A549 (cell line): ENCODE measurements around the gene FUT8. TPM values are rescaled to one million over a fixed set of nuclear protein-coding genes. Genes with fewer than 3 reads are reported as not detected.

Experiments
- ATAC-seq, 2 experiments: fragments of 200-7000 bp in 1 of 2; fragments of >200 bp in 1 of 2; cut with Nextera tagmentation in 1 of 2; cut with Tn5 transposase in 1 of 2; 3 replicates each; pipeline versions ENCODE4 v1.8.0 to v1.9.1; 2018 to 2020; ENCODE audit warnings: mild to moderate bottlenecking in 1 of 2, moderate library complexity in 1 of 2
- CTCF ChIA-PET: fragments of 300-600 bp; sonication (Branson Sonifier 250); formaldehyde crosslinking; extraction: SDS; loops from one replicate; lab custom pipeline; 2021; ENCODE audit warnings: antibody characterized with exemption, inconsistent platforms; lab: Yijun Ruan, JAX
- POLR2A ChIA-PET: fragments of 350-600 bp; formaldehyde crosslinking; extraction: SDS; loops from one replicate; lab custom pipeline; 2021; ENCODE audit warnings: antibody characterized with exemption, inconsistent platforms; lab: Yijun Ruan, JAX
- DNase-seq, 2 experiments: peaks; one replicate each; pipeline versions ENCODE4 v3.0.0 to v3.0.0-alpha.2; 2011 to 2016; ENCODE audit warnings: low read depth in 1 of 2, low spot score in 1 of 2
- FAIRE-seq: peaks from 2 replicates; lab custom pipeline; 2011; peaks lifted over from hg19 to GRCh38; lab: Jason Lieb, UNC
- H3K27ac ChIP-seq, 2 experiments: fragments of >200 bp; sonication (Bioruptor Twin); formaldehyde crosslinking; 3 replicates each; pipeline ENCODE4 v1.5.1; 2016 to 2017
- H3K4me1 ChIP-seq: fragments of >200 bp; sonication (Bioruptor Twin); formaldehyde crosslinking; 3 replicates; pipeline ENCODE4 v1.6.1; 2016
- H3K4me2 ChIP-seq: fragments of >200 bp; sonication (Bioruptor Twin); formaldehyde crosslinking; 3 replicates; pipeline ENCODE4 v1.6.1; 2016
- H3K4me3 ChIP-seq: fragments of >200 bp; sonication (Bioruptor Twin); formaldehyde crosslinking; 3 replicates; pipeline ENCODE4 v1.5.1; 2016
- H3K9me3 ChIP-seq: fragments of >200 bp; sonication (Bioruptor Twin); formaldehyde crosslinking; 3 replicates; pipeline ENCODE4 v1.6.1; 2016
- BCL3 ChIP-seq: fragments of >200 bp; sonication (Bioruptor Twin); formaldehyde crosslinking; IDR thresholded peaks from 3 replicates; pipeline ENCODE4 v1.6.1; 2016
- CHD4 ChIP-seq: fragments of 200-600 bp; sonication (generic); IDR thresholded peaks from 2 replicates; pipeline ENCODE4 v1.6.1; 2016; ENCODE audit warnings: antibody characterized with exemption, mild to moderate bottlenecking, borderline replicate concordance
- E2F6 ChIP-seq: IDR thresholded peaks from 2 replicates; pipeline ENCODE4 v1.6.1; 2012; ENCODE audit warnings: low read depth, borderline replicate concordance
- EP300 ChIP-seq, 2 experiments: fragments of >200 bp; sonication (Bioruptor Twin); formaldehyde crosslinking; IDR thresholded peaks; 2 replicates in 1 of 2; 3 replicates in 1 of 2; pipeline ENCODE4 v1.6.1; 2016 to 2017
- FOXS1 ChIP-seq: fragments of 250-450 bp; sonication (Bioruptor Pico); IDR thresholded peaks from 2 replicates; pipeline ENCODE4 v1.5.0; 2020; ENCODE audit warnings: mild to moderate bottlenecking, moderate library complexity
- HEYL ChIP-seq: fragments of 250-450 bp; sonication (Bioruptor Pico); IDR thresholded peaks from 2 replicates; pipeline ENCODE4 v1.8.0; 2021; ENCODE audit warnings: mild to moderate bottlenecking, moderate library complexity
- HMGXB4 ChIP-seq: fragments of 250-450 bp; sonication (Bioruptor Pico); IDR thresholded peaks from 2 replicates; pipeline ENCODE4 v1.5.0; 2021; ENCODE audit warnings: mild to moderate bottlenecking, moderate library complexity, borderline replicate concordance
- JUN ChIP-seq, 2 experiments: fragments of >200 bp; sonication (Bioruptor Twin); formaldehyde crosslinking; IDR thresholded peaks; 2 replicates in 1 of 2; 3 replicates in 1 of 2; pipeline ENCODE4 v1.6.1; 2016 to 2017
- KDM1A ChIP-seq: fragments of 200-600 bp; sonication (generic); IDR thresholded peaks from 2 replicates; pipeline ENCODE4 v1.6.1; 2016; ENCODE audit warnings: low read depth, mild to moderate bottlenecking
- KDM5A ChIP-seq: fragments of 200-600 bp; sonication (generic); IDR thresholded peaks from 2 replicates; pipeline ENCODE4 v1.6.1; 2016; ENCODE audit warnings: antibody characterized with exemption, mild to moderate bottlenecking
- MAX ChIP-seq: IDR thresholded peaks from 2 replicates; pipeline ENCODE4 v1.6.1; 2012
- MAZ ChIP-seq: fragments of 150-350 bp; IDR thresholded peaks from 2 replicates; pipeline ENCODE4 v1.6.1; 2014; ENCODE audit warnings: antibody characterized with exemption, low read depth, low read length, borderline replicate concordance
- NFE2L2 ChIP-seq: fragments of 150-350 bp; conservative IDR thresholded peaks from 2 replicates; pipeline ENCODE4 v1.6.1; 2014; ENCODE audit warnings: low read length
- NPAS2 ChIP-seq: fragments of 250-450 bp; sonication (Bioruptor Pico); IDR thresholded peaks from 2 replicates; pipeline ENCODE4 v1.8.0; 2022; ENCODE audit warnings: mild to moderate bottlenecking, moderate library complexity, borderline replicate concordance
- NR3C1 ChIP-seq: fragments of >200 bp; sonication (Bioruptor Twin); formaldehyde crosslinking; IDR thresholded peaks from 3 replicates; pipeline ENCODE4 v1.6.1; 2017
- PBX3 ChIP-seq: IDR thresholded peaks from 2 replicates; pipeline ENCODE4 v1.6.1; 2012
- PHF8 ChIP-seq: fragments of 200-600 bp; sonication (generic); IDR thresholded peaks from 2 replicates; pipeline ENCODE4 v1.6.1; 2016; ENCODE audit warnings: low read depth, mild to moderate bottlenecking, antibody characterized with exemption, moderate library complexity, borderline replicate concordance
- RAD21 ChIP-seq, 2 experiments: fragments of >200 bp in 1 of 2; sonication (Bioruptor Twin) in 1 of 2; formaldehyde crosslinking in 1 of 2; IDR thresholded peaks in 1 of 2; conservative IDR thresholded peaks in 1 of 2; 2 replicates in 1 of 2; 3 replicates in 1 of 2; pipeline ENCODE4 v1.6.1; 2012 to 2018; ENCODE audit warnings: inconsistent platforms in 1 of 2
- RCOR1 ChIP-seq: fragments of 150-350 bp; IDR thresholded peaks from 2 replicates; pipeline ENCODE4 v1.6.1; 2014; ENCODE audit warnings: antibody characterized with exemption, low read length, low read depth
- SREBF2 ChIP-seq: fragments of 450-650 bp; IDR thresholded peaks from 2 replicates; pipeline ENCODE4 v1.6.1; 2014; ENCODE audit warnings: mild to moderate bottlenecking, moderate library complexity
- TFCP2L1 ChIP-seq: fragments of 250-450 bp; sonication (Bioruptor Pico); IDR thresholded peaks from 2 replicates; pipeline ENCODE4 v1.5.0; 2021; ENCODE audit warnings: mild to moderate bottlenecking
- TP53 ChIP-seq: fragments of 250-450 bp; sonication (Bioruptor Pico); IDR thresholded peaks from 2 replicates; pipeline ENCODE4 v1.5.0; 2021; ENCODE audit warnings: mild to moderate bottlenecking, moderate library complexity
- USF2 ChIP-seq: fragments of 450-650 bp; IDR thresholded peaks from 2 replicates; pipeline ENCODE4 v1.6.1; 2014; ENCODE audit warnings: antibody characterized with exemption
- ZNF302 ChIP-seq: fragments of 250-450 bp; sonication (Bioruptor Pico); IDR thresholded peaks from 2 replicates; pipeline ENCODE4 v1.9.0; 2021; ENCODE audit warnings: inconsistent platforms, mild to moderate bottlenecking, moderate library complexity
- ZSCAN20 ChIP-seq: fragments of 250-450 bp; sonication (Bioruptor Pico); IDR thresholded peaks from 2 replicates; pipeline ENCODE4 v1.8.0; 2022; ENCODE audit warnings: mild to moderate bottlenecking, moderate library complexity
- WGBS: methylation state at CpG from one replicate; pipeline ENCODE4 v1.1.6; 2017; ENCODE audit errors: missing lambda C conversion rate; 5-methylcytosine and 5-hydroxymethylcytosine counted together
- polyA plus RNA-seq, 4 experiments: library from polyadenylated mRNA; depleted of rRNA in 3 of 4; stranded (reverse); fragments of >200 nt; fragmentation: RNase III in 1 of 4; extraction: RNeasy Plus Mini Kit Qiagen cat#74134 plus additional on column Dnase treatment in 1 of 4; gene quantifications; 2 replicates in 3 of 4; 3 replicates in 1 of 4; pipeline ENCODE4 v1.2.3, GENCODE V29; 2011 to 2017
- TF ChIP-seq, protein P1 (sequence below): fragments of >200 bp; sonication (Bioruptor Twin); formaldehyde crosslinking; IDR thresholded peaks from 2 replicates; pipeline ENCODE4 v1.6.1; 2016

The FUT8 gene
- polyA plus RNA-seq, 2 of the 4 experiments (the other 2 are of a cell fraction): 20.3 to 22.9 TPM

- CTCF ChIA-PET: no interaction called here
- H3K4me2 ChIP-seq: no peak overlapping the region
- 88% methylated on average over 6 of the region's 6 CpGs for WGBS
- H3K4me3 ChIP-seq: no peak overlapping the region
- POLR2A ChIA-PET: no interaction called here
- DNase-seq: no peak
- no peak for ATAC-seq
- no peak for FAIRE-seq
- TF ChIP-seq KDM5A: no peak
- TF ChIP-seq ZSCAN20 (CRISPR knock-in tag): no peak
- TF ChIP-seq, protein P1, sequence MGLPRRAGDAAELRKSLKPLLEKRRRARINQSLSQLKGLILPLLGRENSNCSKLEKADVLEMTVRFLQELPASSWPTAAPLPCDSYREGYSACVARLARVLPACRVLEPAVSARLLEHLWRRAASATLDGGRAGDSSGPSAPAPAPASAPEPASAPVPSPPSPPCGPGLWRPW: no peak
- TF ChIP-seq NR3C1: no peak
- no peak for TF ChIP-seq PBX3
- TF ChIP-seq NPAS2: no peak
- TF ChIP-seq MAZ: no peak
- TF ChIP-seq MAX: no peak
- TF ChIP-seq USF2: no peak
- no peak for TF ChIP-seq TFCP2L1 (CRISPR knock-in tag)
- TF ChIP-seq PHF8: no peak
- no peak for TF ChIP-seq SREBF2
- peaks cover 6% of the 10 kb centered on the region; the same call in 1 of the 3 replicates for H3K4me1 ChIP-seq
- peaks cover 9% of the 10 kb centered on the region; the same call in 2 of the 3 replicates for H3K9me3 ChIP-seq
- H3K27ac ChIP-seq: no peak overlapping the region
These were observed 94.3 kb downstream of the FUT8 start for GRCh38 chr14:65506801-65507200.

DNA sequence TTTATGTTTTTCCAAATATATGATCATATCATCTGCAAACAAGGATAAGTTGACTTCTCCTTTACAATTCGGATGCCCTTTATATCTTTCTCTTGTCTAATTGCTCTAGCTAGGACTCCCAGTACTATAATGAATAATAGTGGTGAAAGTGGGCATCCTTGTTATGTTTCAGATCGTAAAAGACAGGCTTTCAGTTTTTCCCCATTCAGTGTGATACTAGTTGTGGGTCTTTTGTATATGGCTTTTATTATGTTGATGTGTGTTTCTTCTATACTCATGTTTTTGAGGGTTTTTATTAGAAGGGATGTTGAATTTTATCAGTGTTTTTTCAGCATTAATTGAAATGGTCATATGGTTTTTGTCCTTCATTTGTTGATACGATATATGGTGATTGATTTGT, 97.3 kb downstream of the FUT8 start:
- CTCF ChIA-PET: no interaction called here
- TF ChIP-seq JUN (IDR thresholded peaks at IDR 0.05): no peak
- no peak for TF ChIP-seq E2F6
- TF ChIP-seq HEYL (CRISPR knock-in tag): no peak
- TF ChIP-seq PBX3: no peak
- Histone ChIP-seq H3K27ac (no peak overlapping the region), H3K9me3 (peaks cover 9% of the 10 kb centered on the region; the same call in 2 of the 3 replicates), H3K4me1 (no peaks in the 10 kb centered on the region), H3K4me2 (no peak overlapping the region), H3K4me3 (no peak overlapping the region)
- DNase-seq (no peak), FAIRE-seq (no peak), ATAC-seq (no peak)
- POLR2A ChIA-PET: no interaction called here
- 75% methylated on average over 3 of the region's 3 CpGs for WGBS

DNA sequence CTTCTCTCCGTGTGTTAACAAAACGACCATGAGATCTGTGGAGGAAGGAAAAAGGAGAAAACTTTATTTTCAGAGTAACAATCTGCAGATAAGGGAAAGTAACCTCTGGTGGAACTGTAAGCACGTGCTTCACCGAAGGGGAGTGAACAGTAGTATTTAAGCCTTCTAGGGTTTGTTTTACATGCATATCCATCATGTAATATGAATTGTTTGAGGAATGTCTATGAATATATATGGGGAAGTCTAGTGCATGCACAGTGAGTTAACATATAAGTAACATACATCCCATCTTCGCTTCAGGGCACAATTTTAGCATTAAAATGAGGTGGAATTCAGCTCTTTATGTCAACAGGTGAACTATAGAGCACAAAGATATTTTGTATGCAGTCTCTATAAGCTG, 101.1 kb downstream of the FUT8 start:
- ATAC-seq (no peak), DNase-seq (no peak), FAIRE-seq (no peak)
- no peaks in the 10 kb centered on the region for H3K4me1 ChIP-seq
- ChIA-PET POLR2A (no interaction called here), CTCF (no interaction called here)
- peaks cover 6% of the 10 kb centered on the region; the same call in 2 of the 3 replicates for H3K9me3 ChIP-seq
- no peak overlapping the region for H3K4me3 ChIP-seq
- 78% methylated on average over 5 of the region's 5 CpGs for WGBS
- H3K4me2 ChIP-seq: no peak overlapping the region
- H3K27ac ChIP-seq: no peak overlapping the region
- TF ChIP-seq USF2 (no peak), KDM1A (no peak), MAZ (no peak), HMGXB4 (CRISPR knock-in tag) (no peak), JUN (IDR thresholded peaks at IDR 0.05) (no peak), BCL3 (no peak), EP300 (IDR thresholded peaks at IDR 0.05) (no peak), CHD4 (no peak), NFE2L2 (no peak), KDM5A (no peak), PHF8 (no peak), ZNF302 (CRISPR knock-in tag) (no peak), RCOR1 (no peak), FOXS1 (no peak), TP53 (CRISPR knock-in tag) (no peak), RAD21 (conservative IDR thresholded peaks at IDR 0.05 in 1 of 2, IDR thresholded peaks at IDR 0.05 in 1 of 2) (no peak)
